Subcutaneous abdominal adipose tissue (tissue), 5 donors: ENCODE measurements around the gene FLNA.

Experiments
- H3K27ac ChIP-seq: one replicate; pipeline ENCODE4 v1.7.0; 2013; ENCODE audit warnings: low read depth, mild to moderate bottlenecking, inconsistent platforms, low read length, moderate library complexity
- H3K27me3 ChIP-seq, 5 donors: one replicate each; pipeline ENCODE4 v1.7.0; 2013; ENCODE audit warnings: low read length in 5 of 5, inconsistent platforms in 1 of 5; ENCODE audit not compliant: control insufficient read depth in 5 of 5, insufficient read depth in 4 of 5
- H3K36me3 ChIP-seq, 5 donors: one replicate each; pipeline ENCODE4 v1.7.0; 2013; ENCODE audit warnings: low read length in 5 of 5; ENCODE audit not compliant: control insufficient read depth in 5 of 5, insufficient read depth in 5 of 5
- H3K4me1 ChIP-seq, 5 donors: one replicate each; pipeline ENCODE4 v1.7.0; 2013; ENCODE audit warnings: low read length in 5 of 5, mild to moderate bottlenecking in 3 of 5, moderate library complexity in 1 of 5; ENCODE audit not compliant: control insufficient read depth in 5 of 5, insufficient read depth in 5 of 5
- H3K4me3 ChIP-seq, 5 donors: one replicate each; pipeline ENCODE4 v1.7.0; 2013; ENCODE audit warnings: low read length in 5 of 5, low read depth in 1 of 5
- H3K9ac ChIP-seq, 5 donors: one replicate each; pipeline ENCODE4 v1.7.0; 2013; ENCODE audit warnings: low read length in 5 of 5, mild to moderate bottlenecking in 4 of 5, moderate library complexity in 3 of 5
- H3K9me3 ChIP-seq, 5 donors: one replicate each; pipeline ENCODE4 v1.7.0; 2013; ENCODE audit warnings: low read length in 5 of 5; ENCODE audit not compliant: control insufficient read depth in 5 of 5
- donor health status: healthy.
- donor health status: healthy.
- donor health status: healthy.
- donor health status: healthy.
- donor health status: healthy.

Gene FLNA

GRCh38 chrX:154354013-154354412, 20.4 kb downstream of the FLNA start:
- Histone ChIP-seq H3K27me3 (peaks cover 0 to 9% (median 5%) of the 10 kb centered on the region in 5 donors), H3K4me3 (no peak overlapping the region), H3K4me1 (no peaks in the 10 kb centered on the region), H3K36me3 (peaks cover 0 to 100% (median 99%) of the 10 kb centered on the region in 5 donors), H3K9me3 (peaks cover 0 to 6% (median 0%) of the 10 kb centered on the region in 5 donors), H3K9ac (no peak overlapping the region), H3K27ac (no peak overlapping the region)

GRCh38 chrX:154353172-154353843, 21.1 kb downstream of the FLNA start:
- Histone ChIP-seq H3K4me3 (no peak overlapping the region), H3K36me3 (peaks cover 0 to 100% (median 96%) of the 10 kb centered on the region in 5 donors), H3K4me1 (peaks cover 0 to 2% (median 0%) of the 10 kb centered on the region in 5 donors), H3K9ac (no peak overlapping the region), H3K27ac (no peak overlapping the region), H3K27me3 (peaks cover 0 to 6% (median 3%) of the 10 kb centered on the region in 5 donors), H3K9me3 (peaks cover 0 to 5% (median 0%) of the 10 kb centered on the region in 5 donors)

GRCh38 chrX:154352466-154352865, 22.0 kb downstream of the FLNA start:
- Histone ChIP-seq H3K27me3 (peaks cover 0 to 6% (median 0%) of the 10 kb centered on the region in 5 donors), H3K4me1 (peaks cover 0 to 2% (median 2%) of the 10 kb centered on the region in 5 donors), H3K27ac (no peak overlapping the region), H3K4me3 (no peak overlapping the region), H3K9ac (no peak overlapping the region), H3K36me3 (peaks cover 0 to 94% (median 87%) of the 10 kb centered on the region in 5 donors), H3K9me3 (peaks cover 0 to 3% (median 0%) of the 10 kb centered on the region in 5 donors)

GRCh38 chrX:154352012-154352401, 22.4 kb downstream of the FLNA start:
- Histone ChIP-seq H3K9ac (no peak overlapping the region), H3K36me3 (peaks cover 0 to 89% (median 83%) of the 10 kb centered on the region in 5 donors), H3K9me3 (no peaks in the 10 kb centered on the region), H3K4me3 (no peak overlapping the region), H3K4me1 (peaks cover 0 to 6% (median 5%) of the 10 kb centered on the region in 5 donors), H3K27me3 (peaks cover 0 to 6% (median 0%) of the 10 kb centered on the region in 5 donors), H3K27ac (no peak overlapping the region)

- H3K4me3 ChIP-seq, result no peak overlapping the region
- peaks cover 0 to 83% (median 77%) of the 10 kb centered on the region in 5 donors for H3K36me3 ChIP-seq
- H3K9ac ChIP-seq, result no peak overlapping the region
- peaks cover 0 to 6% (median 5%) of the 10 kb centered on the region in 5 donors for H3K4me1 ChIP-seq
- peaks cover 0 to 6% (median 0%) of the 10 kb centered on the region in 5 donors for H3K27me3 ChIP-seq
- no peaks in the 10 kb centered on the region for H3K9me3 ChIP-seq
- H3K27ac ChIP-seq, result no peak overlapping the region
Observed at GRCh38 chrX:154351183-154352011, 23.0 kb downstream of the FLNA start.

- H3K4me1 ChIP-seq, result peaks cover 0 to 6% (median 5%) of the 10 kb centered on the region in 5 donors
- peaks cover 0 to 75% (median 69%) of the 10 kb centered on the region in 5 donors for H3K36me3 ChIP-seq
- H3K27ac ChIP-seq, result no peak overlapping the region
- H3K27me3 ChIP-seq, result peaks cover 0 to 6% (median 0%) of the 10 kb centered on the region in 5 donors
- H3K9me3 ChIP-seq, result no peaks in the 10 kb centered on the region
- no peak overlapping the region for H3K4me3 ChIP-seq
- H3K9ac ChIP-seq, result no peak overlapping the region
Observed at GRCh38 chrX:154350429-154351182, 23.8 kb downstream of the FLNA start.

- Histone ChIP-seq H3K9ac (no peak overlapping the region), H3K4me3 (no peak overlapping the region), H3K27ac (no peak overlapping the region), H3K4me1 (peaks cover 0 to 6% (median 5%) of the 10 kb centered on the region in 5 donors), H3K36me3 (peaks cover 0 to 69% (median 63%) of the 10 kb centered on the region in 5 donors), H3K27me3 (peaks cover 0 to 6% (median 0%) of the 10 kb centered on the region in 5 donors), H3K9me3 (no peaks in the 10 kb centered on the region)
Observed at GRCh38 chrX:154349979-154350378, 24.5 kb downstream of the FLNA start.

- Histone ChIP-seq H3K27me3 (peaks cover 0 to 6% (median 0%) of the 10 kb centered on the region in 5 donors), H3K9me3 (no peaks in the 10 kb centered on the region), H3K27ac (no peak overlapping the region), H3K4me3 (no peak overlapping the region), H3K9ac (no peak overlapping the region), H3K36me3 (peaks cover 0 to 64% (median 58%) of the 10 kb centered on the region in 5 donors), H3K4me1 (peaks cover 0 to 6% (median 5%) of the 10 kb centered on the region in 5 donors)
Observed at GRCh38 chrX:154349359-154349935, 25.0 kb downstream of the FLNA start.

- peaks cover 0 to 57% (median 51%) of the 10 kb centered on the region in 5 donors for H3K36me3 ChIP-seq
- no peak overlapping the region for H3K27ac ChIP-seq
- peaks cover 0 to 5% (median 0%) of the 10 kb centered on the region in 5 donors for H3K27me3 ChIP-seq
Observed at GRCh38 chrX:154348646-154349358, 25.6 kb downstream of the FLNA start.

More at GRCh38 chrX:154348646-154349358, 25.6 kb downstream of the FLNA start:
- peaks cover 0 to 6% (median 5%) of the 10 kb centered on the region in 5 donors for H3K4me1 ChIP-seq
- H3K4me3 ChIP-seq, result no peak overlapping the region
- H3K9me3 ChIP-seq, result no peaks in the 10 kb centered on the region
- no peak overlapping the region for H3K9ac ChIP-seq
